ENCODE results near the gene PLXNA4. TPM values are rescaled to one million over a fixed set of nuclear protein-coding genes. Genes with fewer than 3 reads are reported as not detected.

Gene PLXNA4
- total and polyA plus RNA-seq, 4 donors, result 0.04 to 1.1 (median 0.41) TPM

- no peak for DNase-seq (ENCODE audit: low spot score)
- WGBS, result 85% methylated on average over 6 of the region's 6 CpGs
These were observed 91.1 kb downstream of the PLXNA4 start for GRCh38 chr7:132485136-132485535.

More at GRCh38 chr7:132485136-132485535, 91.1 kb downstream of the PLXNA4 start:
- Histone ChIP-seq H3K36me3 (ENCODE audit: control insufficient read depth in 4 of 4, insufficient read depth in 3 of 4, low read depth in 1 of 4, low read length in 3 of 4) (no peaks in the 10 kb centered on the region), H3K27ac (ENCODE audit: low read depth in 1 of 2, low read length in 2 of 2) (no peak overlapping the region), H3K27me3 (ENCODE audit: control insufficient read depth in 4 of 4, insufficient read depth in 4 of 4, low read length in 3 of 4) (peaks cover 0 to 3% (median 0%) of the 10 kb centered on the region in 4 donors), H3K4me3 (ENCODE audit: low read depth in 1 of 3, low read length in 3 of 3) (no peak overlapping the region), H3K9me3 (ENCODE audit: control insufficient read depth in 4 of 4, low read length in 3 of 4) (no peaks in the 10 kb centered on the region), H3K4me1 (ENCODE audit: control insufficient read depth in 4 of 4, insufficient read depth in 4 of 4, low read length in 3 of 4) (no peaks in the 10 kb centered on the region), H3K9ac (ENCODE audit: low read depth in 1 of 2, low read length in 2 of 2) (no peak overlapping the region)
- TF ChIP-seq ATF3 (IDR thresholded peaks at IDR 0.05), result no peak
- TF ChIP-seq MAX (IDR thresholded peaks at IDR 0.05), result no peak
- no peak for TF ChIP-seq HNF4G (IDR thresholded peaks at IDR 0.05)
- no peak for TF ChIP-seq FOXA2 (IDR thresholded peaks at IDR 0.05)
- no peak for TF ChIP-seq GABPA (IDR thresholded peaks at IDR 0.05 in 1 of 2, conservative IDR thresholded peaks at IDR 0.05 in 1 of 2)
- TF ChIP-seq JUND (IDR thresholded peaks at IDR 0.05), result no peak
- TF ChIP-seq TAF1 (conservative IDR thresholded peaks at IDR 0.05), result no peak
- TF ChIP-seq ZBTB33 (IDR thresholded peaks at IDR 0.05), result no peak
- no peak for TF ChIP-seq YY1 (IDR thresholded peaks at IDR 0.05)
- TF ChIP-seq HNF4A (conservative IDR thresholded peaks at IDR 0.05), result no peak
- TF ChIP-seq FOXA1 (IDR thresholded peaks at IDR 0.05), result no peak
- TF ChIP-seq CTCF (IDR thresholded peaks at IDR 0.05; ENCODE audit: low read depth, low read length, missing input control), result no peak
- no peak for TF ChIP-seq RAD21 (IDR thresholded peaks at IDR 0.05)
- no peak for TF ChIP-seq RXRA (IDR thresholded peaks at IDR 0.05)
- no peak for TF ChIP-seq NR2F2 (IDR thresholded peaks at IDR 0.05)
- TF ChIP-seq REST (IDR thresholded peaks at IDR 0.05), result no peak
- no peak for TF ChIP-seq SP1 (IDR thresholded peaks at IDR 0.05)
